ENCODE results near the gene CNKSR3.

The CNKSR3 gene

GRCh38 chr6:154478021-154478700, 32.3 kb downstream of the CNKSR3 start:
- DNase-seq: no peak

DNA sequence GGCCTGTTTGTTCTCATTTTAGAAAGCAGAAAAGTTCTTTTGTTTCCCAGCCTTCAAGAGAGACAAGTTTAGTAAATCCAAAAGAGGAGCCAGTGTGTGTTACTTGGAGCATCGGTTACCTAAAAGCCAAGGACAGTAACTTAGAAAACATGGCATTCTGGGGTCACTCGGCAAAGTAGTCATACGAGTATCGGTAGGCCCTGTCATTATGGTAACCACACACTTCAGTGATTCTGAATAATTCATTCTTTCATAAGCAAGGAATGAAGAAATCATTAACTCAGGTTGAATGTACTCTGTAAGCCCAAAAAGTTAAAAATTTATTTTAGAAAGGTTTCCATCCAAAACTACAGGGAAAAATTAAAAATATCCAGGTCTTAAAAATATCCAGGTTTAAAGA, 34.0 kb downstream of the CNKSR3 start:
- DNase-seq: no peak

GRCh38 chr6:154474648-154475428, 35.6 kb downstream of the CNKSR3 start:
- DNase-seq: no peak

DNA sequence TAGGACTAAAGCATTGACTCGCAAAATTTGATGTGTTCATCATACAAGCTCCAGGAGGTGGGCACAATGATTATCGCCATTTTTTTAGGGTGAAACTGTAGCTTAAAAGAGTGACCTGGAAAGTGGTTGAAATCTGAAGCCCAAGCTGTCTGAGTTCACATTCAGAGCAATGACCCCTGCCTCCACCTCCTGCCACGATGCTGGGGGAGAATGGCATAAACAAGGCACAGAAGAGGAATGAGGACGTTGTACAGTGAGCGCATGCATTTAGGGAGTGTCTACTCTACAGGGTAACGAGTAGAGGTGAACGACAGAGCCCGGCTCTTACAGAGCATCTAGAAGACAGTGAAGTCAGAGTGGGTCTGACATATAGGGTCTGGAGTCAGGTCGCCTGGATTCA, 37.2 kb downstream of the CNKSR3 start:
- no peak for DNase-seq

DNA sequence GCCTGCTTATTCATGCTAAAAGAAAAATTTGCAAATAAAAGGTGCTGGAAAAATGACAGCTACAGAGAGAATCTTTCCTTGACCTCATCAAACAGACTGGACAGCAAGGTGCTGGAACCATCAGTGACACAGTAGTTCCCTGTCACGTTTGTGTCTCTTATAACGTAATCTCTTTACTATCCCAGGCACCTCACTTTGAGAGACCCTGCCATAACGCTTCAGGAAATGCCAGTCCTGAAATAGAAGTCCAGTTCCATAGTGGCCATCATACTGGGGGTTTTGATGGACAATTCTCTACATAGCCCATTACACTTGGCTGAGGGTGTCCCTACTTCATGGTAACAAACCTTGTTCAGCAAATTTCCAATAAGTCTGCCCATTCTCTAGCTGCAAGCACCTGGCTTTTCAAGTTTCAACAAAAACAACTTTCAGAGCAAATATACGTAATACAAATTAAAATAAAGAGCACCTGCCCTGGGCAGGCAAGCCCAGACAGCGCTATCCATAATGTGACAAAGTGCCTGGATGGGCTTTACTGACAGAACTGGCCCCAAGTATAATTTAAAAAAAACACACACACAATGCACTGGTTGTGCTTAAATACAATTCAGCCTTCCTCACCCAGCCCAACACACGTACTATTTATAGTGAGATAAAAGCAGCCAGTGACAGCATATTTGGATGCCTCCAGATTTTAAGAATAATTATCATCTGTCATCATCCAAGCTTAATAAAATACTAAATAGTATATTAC, 38.7 kb downstream of the CNKSR3 start:
- no peak for DNase-seq

GRCh38 chr6:154469306-154469935, 41.1 kb downstream of the CNKSR3 start:
- no peak for DNase-seq

GRCh38 chr6:154468760-154469159, 41.7 kb downstream of the CNKSR3 start:
- no peak for DNase-seq

GRCh38 chr6:154466971-154467679, 43.4 kb downstream of the CNKSR3 start:
- no peak for DNase-seq

GRCh38 chr6:154466139-154466538, 44.3 kb downstream of the CNKSR3 start:
- DNase-seq: no peak

DNA sequence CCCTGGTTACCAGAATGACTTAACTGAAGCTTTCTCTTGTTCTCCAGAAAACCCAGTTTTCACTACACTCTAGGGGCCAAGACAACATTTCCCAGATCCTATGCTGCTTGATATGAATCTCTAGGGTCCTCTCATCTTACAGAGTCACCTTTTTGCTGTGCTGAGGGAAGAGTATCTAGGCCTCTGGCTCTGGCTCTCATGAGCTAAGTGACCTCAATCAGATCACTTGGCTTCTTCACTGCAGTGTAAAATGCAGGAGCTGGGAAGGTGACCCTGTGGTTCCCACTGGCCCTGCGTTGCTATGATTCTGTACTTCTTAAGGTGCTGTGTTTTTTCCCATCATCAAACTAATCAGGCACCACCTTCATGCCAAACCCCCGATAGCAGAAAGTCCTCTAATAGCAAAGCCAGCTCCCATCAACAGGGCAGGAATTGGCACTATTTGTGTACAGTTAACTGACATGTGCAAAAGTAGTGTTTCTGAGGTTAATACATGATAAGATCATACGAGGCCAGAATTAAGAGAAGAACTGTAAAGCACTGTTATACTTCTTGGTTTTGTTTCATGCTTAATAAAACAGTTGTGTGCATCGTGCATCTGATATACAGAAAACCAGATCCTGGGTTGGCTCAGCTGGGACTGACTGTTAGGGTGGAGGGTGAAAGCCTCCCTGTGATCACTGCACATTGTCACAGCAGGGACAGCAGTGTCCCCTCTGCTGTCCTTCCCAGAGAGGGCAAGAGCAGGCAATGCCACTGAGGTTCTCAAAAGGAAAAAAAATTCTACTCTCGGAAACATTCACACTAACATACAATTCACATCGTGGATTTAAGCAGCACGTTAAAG, 46.7 kb downstream of the CNKSR3 start:
- DNase-seq: no peak

DNA sequence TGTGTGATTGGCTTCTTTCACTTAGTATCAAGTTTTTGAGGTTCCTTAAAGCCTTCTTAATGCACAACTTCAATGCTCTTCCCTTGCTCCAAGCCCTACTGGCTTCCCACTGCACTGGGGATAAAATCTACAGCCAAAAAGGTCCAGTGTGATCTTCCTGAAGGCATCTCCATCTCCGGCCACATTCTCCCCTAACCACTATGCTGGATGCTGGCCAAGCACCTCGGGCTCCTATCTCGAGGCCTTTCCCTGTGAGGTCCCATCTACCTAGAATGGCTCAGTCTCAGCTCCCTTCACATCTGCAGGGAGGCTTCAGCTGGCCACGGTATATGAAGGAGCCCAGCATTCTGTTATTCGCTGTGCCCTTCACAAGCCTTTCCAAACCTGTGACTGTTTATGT, 48.1 kb downstream of the CNKSR3 start:
- DNase-seq: no peak

DNA sequence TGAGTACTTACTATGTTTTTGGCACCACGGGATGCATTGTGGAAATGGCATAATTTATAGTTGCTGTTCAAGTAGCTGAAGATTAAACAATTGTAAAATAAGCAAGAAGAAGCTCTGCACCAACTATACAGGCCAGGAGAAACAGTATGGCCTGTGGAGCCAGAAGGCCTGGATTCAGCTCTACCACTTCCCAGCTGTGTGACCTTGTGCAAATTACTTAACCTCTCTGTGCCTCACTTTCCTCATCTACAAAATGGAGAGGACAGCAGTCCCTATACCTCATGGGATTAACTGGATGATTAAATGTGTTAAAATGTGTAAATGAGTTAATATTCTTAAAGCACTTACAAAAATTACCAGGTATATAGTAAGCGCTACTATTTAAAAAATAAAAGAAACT, 49.1 kb downstream of the CNKSR3 start:
- no peak for DNase-seq

GRCh38 chr6:154460306-154461071, 50.0 kb downstream of the CNKSR3 start:
- no peak for DNase-seq

DNA sequence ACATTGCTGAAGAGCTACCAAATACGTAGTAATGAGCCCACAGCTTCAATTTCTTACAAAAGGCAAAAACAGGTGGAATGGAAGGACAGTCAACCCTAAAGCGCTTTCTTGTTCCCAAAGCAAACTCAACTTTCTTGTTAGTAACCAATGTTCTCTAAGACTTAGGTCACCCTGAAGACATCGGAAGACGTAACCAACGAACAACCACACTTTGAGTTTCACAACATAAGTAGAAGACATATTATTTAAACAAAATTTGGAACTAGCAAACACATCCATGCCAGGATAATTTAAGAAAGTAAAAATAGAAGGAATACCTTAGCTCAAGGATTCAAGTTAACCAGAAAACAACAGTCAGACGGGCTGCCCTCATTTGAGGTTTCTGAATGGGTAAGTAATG, 51.0 kb downstream of the CNKSR3 start:
- no peak for DNase-seq

DNA sequence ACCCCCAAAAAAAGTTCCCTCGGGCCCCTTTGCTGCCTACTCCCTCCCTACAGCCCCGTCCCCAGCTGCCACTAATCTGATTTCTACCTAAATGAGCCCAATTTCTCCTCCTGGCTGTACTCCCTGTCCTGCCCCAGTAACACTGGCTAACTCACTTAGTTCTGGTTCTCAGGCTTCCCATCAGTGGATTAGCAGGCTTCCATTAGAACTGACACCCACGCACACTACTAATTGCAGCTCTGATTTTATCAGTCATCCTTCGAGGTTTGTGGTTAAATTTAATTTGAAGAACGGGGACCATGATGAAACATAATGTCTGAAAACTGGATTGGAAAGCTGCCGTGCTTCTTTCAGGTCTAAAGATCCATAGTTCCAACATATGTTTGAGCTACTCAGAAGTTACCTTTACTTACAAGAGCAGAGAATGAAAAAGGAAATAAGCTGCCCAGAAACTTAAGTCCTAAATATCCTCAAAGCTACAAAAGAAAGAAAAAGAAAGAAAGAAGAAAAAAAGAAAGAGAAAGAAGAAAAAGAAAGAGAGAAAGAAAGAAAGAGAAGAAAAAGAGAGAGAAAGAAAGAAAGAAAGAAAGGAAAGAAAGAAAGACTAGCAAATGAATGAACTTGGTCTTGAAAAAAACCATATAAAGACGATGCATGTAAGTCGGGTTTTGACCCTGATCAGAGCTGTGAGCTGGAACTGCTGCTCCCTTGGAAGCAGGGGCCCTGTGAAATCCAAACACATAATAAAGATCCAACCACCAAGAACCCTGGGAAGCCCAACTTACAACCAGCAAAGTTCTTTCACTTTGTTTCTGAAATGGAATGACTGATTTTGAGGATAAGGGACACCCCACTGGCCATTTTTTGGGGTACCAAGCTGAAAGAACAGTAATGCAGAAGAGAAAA, 51.7 kb downstream of the CNKSR3 start:
- no peak for DNase-seq

DNA sequence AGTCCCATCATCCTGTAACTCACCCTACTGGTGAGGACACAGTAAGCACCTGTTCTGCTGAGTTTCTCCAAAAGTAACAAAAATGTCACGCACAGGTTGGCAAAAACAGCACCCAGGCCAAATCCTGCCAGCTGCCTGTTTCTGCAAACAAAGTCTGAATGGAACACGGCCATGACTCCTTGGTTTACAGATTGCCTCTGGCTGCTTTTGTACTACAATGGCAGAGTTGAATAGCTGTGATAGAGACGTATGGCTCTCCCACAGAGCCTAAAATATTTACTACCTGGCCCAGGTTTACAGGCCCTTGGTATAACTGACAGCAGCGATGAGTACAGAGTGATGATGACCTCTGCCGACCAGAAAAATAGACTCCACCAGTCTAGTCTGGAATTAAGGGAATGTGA, 52.6 kb downstream of the CNKSR3 start:
- no peak for DNase-seq

DNA sequence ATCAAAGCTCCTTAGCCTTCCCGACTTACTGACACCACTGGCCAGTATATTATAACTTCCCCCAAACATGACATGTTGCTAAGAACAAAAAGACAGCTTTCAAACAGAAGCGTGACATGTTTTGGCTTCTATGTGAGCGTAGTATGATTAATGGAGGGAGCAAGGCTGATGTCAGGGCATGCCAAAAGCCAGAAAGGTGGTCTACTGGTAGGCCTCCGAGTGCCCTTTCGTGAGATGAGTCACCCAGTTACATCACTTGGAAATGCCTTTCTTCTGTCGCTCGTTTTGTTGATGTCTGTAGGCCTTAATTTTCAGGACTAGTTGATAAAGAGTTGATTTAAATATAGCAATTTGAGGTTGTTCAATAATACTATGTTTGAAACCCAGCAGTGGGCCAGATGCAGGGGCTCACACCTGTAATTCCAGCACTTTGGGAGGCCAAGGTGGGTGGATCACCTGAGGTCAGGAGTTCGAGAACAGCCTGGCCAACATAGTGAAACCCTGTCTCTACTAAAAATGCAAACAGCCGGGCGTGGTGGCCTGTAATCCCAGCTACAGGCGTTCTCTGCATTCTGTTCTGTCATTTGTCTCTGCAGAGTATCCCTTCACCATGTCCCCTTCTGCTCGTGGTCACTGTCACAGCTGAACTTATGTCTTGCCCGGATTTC, 53.3 kb downstream of the CNKSR3 start:
- no peak for DNase-seq

- DNase-seq: no peak
These were observed 57.2 kb downstream of the CNKSR3 start for GRCh38 chr6:154453329-154453728.

GRCh38 chr6:154450498-154450897, 60.0 kb downstream of the CNKSR3 start:
- DNase-seq: peak; percentile 5

Measured in NCI-H2171 treated with DMSO at 0.1 percent for 48 hours (cell line).